ENCODE data around the gene NFE2L1.

Gene NFE2L1

GRCh38 chr17:48021934-48022333, 26.2 kb upstream of the NFE2L1 start:
- Histone ChIP-seq H3K4me3 (ENCODE audit: low read depth, low read length) (no peak overlapping the region), H3K79me2 (no peaks in the 10 kb centered on the region), H3K27ac (no peak overlapping the region), H3K9ac (no peak overlapping the region), H2AFZ (no peak overlapping the region), H3K4me2 (ENCODE audit: low read length) (no peak overlapping the region), H3K9me3 (ENCODE audit: control insufficient read depth, low read length) (no peaks in the 10 kb centered on the region), H3K4me1 (peaks cover 33% of the 10 kb centered on the region), H3K27me3 (ENCODE audit: control insufficient read depth, insufficient read depth, low read length) (no peaks in the 10 kb centered on the region), H3K36me3 (ENCODE audit: control insufficient read depth, insufficient read depth, low read length) (no peaks in the 10 kb centered on the region)
- TF ChIP-seq CTCF (IDR thresholded peaks at IDR 0.05), result no peak

- Histone ChIP-seq H2AFZ (peak overlapping the region; percentile 88), H3K9ac (no peak overlapping the region), H3K4me2 (ENCODE audit: low read length) (peak overlapping the region; percentile 51), H3K36me3 (ENCODE audit: control insufficient read depth, insufficient read depth, low read length) (no peaks in the 10 kb centered on the region), H3K4me3 (ENCODE audit: low read depth, low read length) (no peak overlapping the region), H3K79me2 (no peaks in the 10 kb centered on the region), H3K9me3 (ENCODE audit: control insufficient read depth, low read length) (no peaks in the 10 kb centered on the region), H3K27ac (no peak overlapping the region), H3K27me3 (ENCODE audit: control insufficient read depth, insufficient read depth, low read length) (no peaks in the 10 kb centered on the region), H3K4me1 (peaks cover 30% of the 10 kb centered on the region)
- no peak for TF ChIP-seq CTCF (IDR thresholded peaks at IDR 0.05)
Measured at GRCh38 chr17:48022901-48023300, 25.3 kb upstream of the NFE2L1 start.

- Histone ChIP-seq H3K4me2 (ENCODE audit: low read length) (peak overlapping the region; percentile 51), H3K4me1 (peaks cover 28% of the 10 kb centered on the region), H3K27ac (peak overlapping the region; percentile 82), H3K36me3 (ENCODE audit: control insufficient read depth, insufficient read depth, low read length) (no peaks in the 10 kb centered on the region), H2AFZ (peak overlapping the region; percentile 88), H3K27me3 (ENCODE audit: control insufficient read depth, insufficient read depth, low read length) (no peaks in the 10 kb centered on the region), H3K79me2 (no peaks in the 10 kb centered on the region), H3K9me3 (ENCODE audit: control insufficient read depth, low read length) (no peaks in the 10 kb centered on the region), H3K4me3 (ENCODE audit: low read depth, low read length) (peak overlapping the region; percentile 41), H3K9ac (no peak overlapping the region)
- TF ChIP-seq CTCF (IDR thresholded peaks at IDR 0.05), result peak; percentile 40
Measured at GRCh38 chr17:48023400-48024148, 24.6 kb upstream of the NFE2L1 start.

- Histone ChIP-seq H3K79me2 (no peaks in the 10 kb centered on the region), H3K9me3 (ENCODE audit: control insufficient read depth, low read length) (no peaks in the 10 kb centered on the region), H2AFZ (peak overlapping the region; percentile 88), H3K4me1 (peaks cover 28% of the 10 kb centered on the region), H3K4me2 (ENCODE audit: low read length) (peak overlapping the region; percentile 51), H3K4me3 (ENCODE audit: low read depth, low read length) (peak overlapping the region; percentile 41), H3K27me3 (ENCODE audit: control insufficient read depth, insufficient read depth, low read length) (no peaks in the 10 kb centered on the region), H3K9ac (no peak overlapping the region), H3K27ac (peak overlapping the region; percentile 82), H3K36me3 (ENCODE audit: control insufficient read depth, insufficient read depth, low read length) (no peaks in the 10 kb centered on the region)
- TF ChIP-seq CTCF (IDR thresholded peaks at IDR 0.05), result no peak
Measured at GRCh38 chr17:48024149-48025039, 23.8 kb upstream of the NFE2L1 start.
